OCI-LY1 (cell line): ENCODE measurements around the gene AMIGO2.
"Not testable (repeated sequence)": the region's sequence is repeated elsewhere in the genome, so short reads cannot be mapped to it uniquely, and the experiment has no call there.

Source experiments
- H2AFZ ChIP-seq: fragments of 200-600 bp; sonication (generic), shearing (Covaris generic); 2 replicates; pipeline ENCODE4 v1.6.0; 2014; ENCODE audit warnings: antibody characterized with exemption, mild to moderate bottlenecking, low read length
- H3F3A ChIP-seq: fragments of 200-600 bp; sonication (generic), shearing (Covaris generic); 2 replicates; pipeline ENCODE4 v1.6.0; 2014; ENCODE audit warnings: mild to moderate bottlenecking, antibody characterized with exemption, low read length, moderate library complexity; ENCODE audit not compliant: insufficient read depth
- H3K27ac ChIP-seq: fragments of 200-600 bp; sonication (generic); 2 replicates; pipeline ENCODE4 v1.5.1; 2014; ENCODE audit warnings: low read length, mixed run types, mild to moderate bottlenecking, low read depth; ENCODE audit not compliant: poor library complexity, severe bottlenecking
- H3K27me3 ChIP-seq: fragments of 200-600 bp; sonication (generic); 2 replicates; pipeline ENCODE4 v1.6.0; 2014; ENCODE audit warnings: antibody characterized with exemption, mild to moderate bottlenecking, low read length, moderate library complexity; ENCODE audit not compliant: insufficient read depth
- H3K36me3 ChIP-seq: fragments of 200-600 bp; sonication (generic); 2 replicates; pipeline ENCODE4 v1.6.1; 2014; ENCODE audit warnings: mild to moderate bottlenecking, antibody characterized with exemption, low read length, moderate library complexity, mixed read lengths; ENCODE audit not compliant: insufficient read depth
- H3K4me1 ChIP-seq: fragments of 200-600 bp; sonication (generic); 2 replicates; pipeline ENCODE4 v1.5.1; 2014; ENCODE audit warnings: mild to moderate bottlenecking, low read length, moderate library complexity; ENCODE audit not compliant: insufficient read depth, severe bottlenecking
- H3K4me2 ChIP-seq: fragments of 200-600 bp; sonication (generic), shearing (Covaris generic); 2 replicates; pipeline ENCODE4 v1.6.1; 2014; ENCODE audit warnings: low read length
- H3K4me3 ChIP-seq: fragments of 200-600 bp; sonication (generic); 2 replicates; pipeline ENCODE4 v1.5.1; 2014; ENCODE audit warnings: low read length, low read depth, mild to moderate bottlenecking, mixed read lengths; ENCODE audit not compliant: poor library complexity, severe bottlenecking
- H3K79me2 ChIP-seq: fragments of 200-600 bp; shearing (Covaris generic); 2 replicates; pipeline ENCODE4 v1.6.1; 2016; ENCODE audit warnings: mixed run types, low read length, mixed read lengths; ENCODE audit not compliant: insufficient read depth
- H3K9ac ChIP-seq: fragments of 200-600 bp; sonication (generic), shearing (Covaris generic); 2 replicates; pipeline ENCODE4 v1.6.1; 2014; ENCODE audit warnings: mild to moderate bottlenecking, low read length, mixed read lengths
- H3K9me2 ChIP-seq: fragments of 200-600 bp; sonication (generic), shearing (Covaris generic); 2 replicates; pipeline ENCODE4 v1.6.1; 2014; ENCODE audit warnings: low read depth, mild to moderate bottlenecking, low read length, mixed read lengths
- H3K9me3 ChIP-seq: fragments of 200-600 bp; shearing (Covaris generic); 2 replicates; pipeline ENCODE4 v1.6.1; 2014; ENCODE audit warnings: low read length, mixed read lengths
- H4K20me1 ChIP-seq: fragments of 200-600 bp; sonication (generic), shearing (Covaris generic); 2 replicates; pipeline ENCODE4 v1.6.0; 2016; ENCODE audit warnings: mild to moderate bottlenecking, low read length; ENCODE audit not compliant: insufficient read depth
- EZH2 ChIP-seq: fragments of 200-600 bp; sonication (generic), shearing (Covaris generic); IDR thresholded peaks from 2 replicates; pipeline ENCODE4 v1.8.0; 2017; ENCODE audit warnings: borderline replicate concordance, mixed run types, mild to moderate bottlenecking, antibody characterized with exemption, low read length, moderate library complexity, mixed read lengths
- TF ChIP-seq, protein P1 (sequence below): fragments of 200-600 bp; sonication (generic), shearing (Covaris generic); IDR thresholded peaks from 2 replicates; pipeline ENCODE4 v1.5.1; 2017; ENCODE audit warnings: mild to moderate bottlenecking, antibody characterized with exemption, low read length, moderate library complexity, mixed read lengths

The AMIGO2 gene

DNA sequence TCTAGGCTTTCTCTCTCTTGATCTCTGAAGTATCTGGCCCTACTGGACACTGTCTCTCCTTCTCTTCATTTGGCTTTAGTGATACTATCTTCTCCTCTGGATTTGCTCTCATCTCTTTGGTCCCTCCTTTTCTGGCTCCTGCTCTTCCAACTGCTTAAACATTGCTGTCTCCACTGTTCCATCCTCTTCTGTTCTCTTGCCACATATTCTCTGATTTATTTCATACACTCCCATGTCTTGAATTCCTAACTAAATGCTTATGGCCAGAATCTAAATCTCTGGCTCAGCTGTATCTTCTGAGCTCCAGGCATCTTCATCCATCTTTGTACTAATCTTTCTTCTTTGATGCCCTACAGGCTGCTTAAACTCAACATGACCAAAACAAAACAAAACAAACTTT, 25.8 kb downstream of the AMIGO2 start:
- Histone ChIP-seq H3K9me2 (no peaks in the 10 kb centered on the region), H3K4me2 (no peak overlapping the region), H3K9ac (no peak overlapping the region), H3K27ac (no peak overlapping the region), H3F3A (no peaks in the 10 kb centered on the region), H3K4me3 (no peak overlapping the region), H3K36me3 (no peaks in the 10 kb centered on the region; the same call in 1 of the 2 replicates), H3K79me2 (no peaks in the 10 kb centered on the region), H3K27me3 (no peaks in the 10 kb centered on the region), H2AFZ (no peak overlapping the region), H4K20me1 (no peaks in the 10 kb centered on the region), H3K9me3 (peaks cover 8% of the 10 kb centered on the region; the same call in 1 of the 2 replicates), H3K4me1 (peaks cover 5% of the 10 kb centered on the region)
- TF ChIP-seq, protein P1, sequence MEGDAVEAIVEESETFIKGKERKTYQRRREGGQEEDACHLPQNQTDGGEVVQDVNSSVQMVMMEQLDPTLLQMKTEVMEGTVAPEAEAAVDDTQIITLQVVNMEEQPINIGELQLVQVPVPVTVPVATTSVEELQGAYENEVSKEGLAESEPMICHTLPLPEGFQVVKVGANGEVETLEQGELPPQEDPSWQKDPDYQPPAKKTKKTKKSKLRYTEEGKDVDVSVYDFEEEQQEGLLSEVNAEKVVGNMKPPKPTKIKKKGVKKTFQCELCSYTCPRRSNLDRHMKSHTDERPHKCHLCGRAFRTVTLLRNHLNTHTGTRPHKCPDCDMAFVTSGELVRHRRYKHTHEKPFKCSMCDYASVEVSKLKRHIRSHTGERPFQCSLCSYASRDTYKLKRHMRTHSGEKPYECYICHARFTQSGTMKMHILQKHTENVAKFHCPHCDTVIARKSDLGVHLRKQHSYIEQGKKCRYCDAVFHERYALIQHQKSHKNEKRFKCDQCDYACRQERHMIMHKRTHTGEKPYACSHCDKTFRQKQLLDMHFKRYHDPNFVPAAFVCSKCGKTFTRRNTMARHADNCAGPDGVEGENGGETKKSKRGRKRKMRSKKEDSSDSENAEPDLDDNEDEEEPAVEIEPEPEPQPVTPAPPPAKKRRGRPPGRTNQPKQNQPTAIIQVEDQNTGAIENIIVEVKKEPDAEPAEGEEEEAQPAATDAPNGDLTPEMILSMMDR: no peak

DNA sequence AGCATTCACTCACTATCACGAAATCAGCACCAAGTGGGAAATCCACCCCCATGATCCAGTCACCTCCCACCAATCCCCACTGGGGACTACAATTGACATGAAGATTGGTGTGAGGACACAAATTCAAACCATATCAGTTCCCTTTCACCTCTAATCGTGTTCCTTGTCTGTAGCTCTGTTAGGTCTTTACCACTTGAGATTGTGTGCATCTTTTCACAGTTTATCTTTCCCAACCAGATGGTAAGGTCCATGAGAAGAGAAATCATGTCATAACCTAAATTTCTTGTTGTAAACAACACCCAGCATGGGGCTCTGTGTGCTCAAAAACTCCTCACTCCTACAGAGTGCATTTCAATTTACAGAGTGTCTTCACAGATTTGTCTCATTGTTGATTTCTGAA, 27.5 kb downstream of the AMIGO2 start:
- no peaks in the 10 kb centered on the region for H3F3A ChIP-seq
- H3K27ac ChIP-seq: no peak overlapping the region
- TF ChIP-seq EZH2: no peak
- TF ChIP-seq, protein P1: no peak
- no peaks in the 10 kb centered on the region for H3K27me3 ChIP-seq
- no peaks in the 10 kb centered on the region; the same call in 1 of the 2 replicates for H3K36me3 ChIP-seq
- no peaks in the 10 kb centered on the region for H3K9me2 ChIP-seq
- H3K79me2 ChIP-seq: no peaks in the 10 kb centered on the region
- peaks cover 8% of the 10 kb centered on the region; the same call in 1 of the 2 replicates for H3K9me3 ChIP-seq
- H3K4me2 ChIP-seq: no peak overlapping the region
- peaks cover 5% of the 10 kb centered on the region for H3K4me1 ChIP-seq
- no peak overlapping the region for H2AFZ ChIP-seq
- H3K4me3 ChIP-seq: no peak overlapping the region
- H3K9ac ChIP-seq: no peak overlapping the region
- H4K20me1 ChIP-seq: no peaks in the 10 kb centered on the region

DNA sequence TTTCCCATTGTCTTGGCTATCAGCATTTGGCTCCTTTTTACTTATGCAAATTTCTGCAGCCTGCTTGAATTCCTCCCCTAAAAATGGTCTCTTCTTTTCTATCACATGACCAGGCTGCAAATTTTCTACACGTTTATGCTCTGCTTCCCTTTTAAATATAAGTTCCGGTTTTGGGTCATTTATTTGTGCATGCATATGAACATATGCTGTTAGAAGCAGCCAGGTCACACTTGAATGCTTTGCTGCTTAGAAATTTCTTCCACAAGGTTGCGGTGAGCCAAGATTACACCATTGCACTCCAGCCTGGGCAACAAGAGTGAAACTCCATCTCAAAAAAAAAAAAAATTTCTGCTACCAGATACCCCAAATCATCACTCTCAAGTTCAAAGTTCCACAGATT, 28.5 kb downstream of the AMIGO2 start:
- H3K4me1 ChIP-seq, H3K79me2 ChIP-seq, H3F3A ChIP-seq, H3K9me3 ChIP-seq, H3K4me2 ChIP-seq, H3K9ac ChIP-seq, H3K27me3 ChIP-seq, H3K9me2 ChIP-seq, H4K20me1 ChIP-seq, H3K4me3 ChIP-seq, H2AFZ ChIP-seq, H3K27ac ChIP-seq, H3K36me3 ChIP-seq: not testable (repeated sequence)

DNA sequence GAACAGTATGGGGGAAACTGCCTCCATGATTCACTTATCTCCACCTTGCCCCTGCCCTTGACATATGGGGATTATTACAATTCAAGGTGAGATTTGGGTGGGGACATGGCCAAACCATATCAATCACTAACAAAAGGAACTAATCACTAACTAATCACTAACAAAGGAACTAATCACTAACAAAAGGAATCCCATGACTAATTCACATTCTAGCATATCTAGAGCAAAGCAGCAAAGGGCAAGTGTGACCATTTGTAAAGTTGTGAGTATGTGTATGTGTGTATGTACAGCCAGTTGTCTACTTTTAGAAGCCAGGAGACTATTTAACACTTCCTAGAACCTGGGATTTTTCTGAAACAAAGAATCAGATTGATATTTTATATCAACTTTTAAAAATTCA, 31.2 kb downstream of the AMIGO2 start:
- Histone ChIP-seq H3K27ac (no peak overlapping the region), H3K9me2 (no peaks in the 10 kb centered on the region), H3K4me1 (no peaks in the 10 kb centered on the region), H3K79me2 (no peaks in the 10 kb centered on the region), H3K4me3 (no peak overlapping the region), H3K9ac (no peak overlapping the region), H4K20me1 (no peaks in the 10 kb centered on the region), H3K9me3 (peaks cover 6% of the 10 kb centered on the region; the same call in 1 of the 2 replicates), H3K27me3 (no peaks in the 10 kb centered on the region), H3K4me2 (no peak overlapping the region), H3F3A (no peaks in the 10 kb centered on the region), H2AFZ (no peak overlapping the region), H3K36me3 (no peaks in the 10 kb centered on the region)
- TF ChIP-seq, protein P1: no peak
- no peak for TF ChIP-seq EZH2
